Upper lobe of left lung (tissue), 6 donors: ENCODE data around the gene CIB4. TPM values are rescaled to one million over a fixed set of nuclear protein-coding genes. Genes with fewer than 3 reads are reported as not detected.

Source experiments
- ATAC-seq, 2 donors: fragments of 200-7000 bp; cut with Tn5 transposase; one replicate each; pipeline ENCODE4 v1.9.1; 2022; ENCODE audit warnings: mild to moderate bottlenecking in 2 of 2, moderate library complexity in 2 of 2; ENCODE audit not compliant: low FRiP score in 2 of 2
- DNase-seq, 2 donors: peaks; one replicate each; pipeline ENCODE4 v3.0.0-alpha.2; 2019 to 2020
- H3K27ac ChIP-seq, 4 donors: fragments of 200-600 bp; sonication (generic); one replicate each; pipeline ENCODE4 v1.5.1; 2016 to 2019
- H3K27me3 ChIP-seq, 4 donors: fragments of 200-600 bp; sonication (generic); one replicate each; pipeline ENCODE4 v1.5.1; 2017 to 2019
- H3K36me3 ChIP-seq, 4 donors: fragments of 200-600 bp; sonication (generic); one replicate each; pipeline ENCODE4 v1.5.1; 2016 to 2019
- H3K4me1 ChIP-seq, 4 donors: fragments of 200-600 bp; sonication (generic); one replicate each; pipeline ENCODE4 v1.5.1; 2018 to 2019
- H3K4me3 ChIP-seq, 4 donors: fragments of 200-600 bp; sonication (generic); one replicate each; pipeline ENCODE4 v1.5.1; 2017 to 2019; ENCODE audit warnings: mild to moderate bottlenecking in 2 of 4, moderate library complexity in 1 of 4
- H3K9me3 ChIP-seq, 4 donors: fragments of 200-600 bp; sonication (generic); one replicate each; pipeline ENCODE4 v1.5.1; 2018 to 2019
- EP300 ChIP-seq, 4 donors: sonication (generic); formaldehyde crosslinking; IDR thresholded peaks; one replicate each; pipeline ENCODE4 v1.5.1; 2017; ENCODE audit warnings: antibody characterized with exemption in 4 of 4, control low read depth in 2 of 4
- POLR2A ChIP-seq, 4 donors: fragments of 450-650 bp; IDR thresholded peaks; one replicate each; pipeline ENCODE4 v1.5.1; 2016 to 2017; ENCODE audit warnings: antibody characterized with exemption in 4 of 4, mild to moderate bottlenecking in 2 of 4
- POLR2AphosphoS5 ChIP-seq, 2 donors: sonication (generic); formaldehyde crosslinking; IDR thresholded peaks; one replicate each; pipeline ENCODE4 v1.5.1; 2017; ENCODE audit warnings: antibody characterized with exemption in 2 of 2
- WGBS, 2 donors: methylation state at CpG; one replicate each; pipeline ENCODE4 v1.1.5; 2017 to 2018; 5-methylcytosine and 5-hydroxymethylcytosine counted together
- total RNA-seq, 6 donors: library from RNA; depleted of rRNA in 4 of 6; stranded (reverse); fragments of >200 nt in 4 of 6; gene quantifications; one replicate each; pipeline versions ENCODE4 v1.1.0 to v1.2.1, GENCODE V29; 2016 to 2021
- TF ChIP-seq, protein P1 (sequence below), 6 experiments: fragments of 450-650 bp in 4 of 6; fragments of 200-600 bp in 2 of 6; sonication (generic) in 2 of 6; IDR thresholded peaks; one replicate each; pipeline ENCODE4 v1.5.1; 2016 to 2019; ENCODE audit warnings: antibody characterized with exemption in 6 of 6
- donor health status: DM: no; HTN: no; CAD: no; lungs with moderate emphysema.
- donor health status: DM: no; HTN: yes; CAD: no; lungs with severe emphysema.

Gene CIB4
- total RNA-seq, 6 donors from 2014 or later, result not detected

- no peak overlapping the region for H3K4me3 ChIP-seq
- TF ChIP-seq, protein P1, sequence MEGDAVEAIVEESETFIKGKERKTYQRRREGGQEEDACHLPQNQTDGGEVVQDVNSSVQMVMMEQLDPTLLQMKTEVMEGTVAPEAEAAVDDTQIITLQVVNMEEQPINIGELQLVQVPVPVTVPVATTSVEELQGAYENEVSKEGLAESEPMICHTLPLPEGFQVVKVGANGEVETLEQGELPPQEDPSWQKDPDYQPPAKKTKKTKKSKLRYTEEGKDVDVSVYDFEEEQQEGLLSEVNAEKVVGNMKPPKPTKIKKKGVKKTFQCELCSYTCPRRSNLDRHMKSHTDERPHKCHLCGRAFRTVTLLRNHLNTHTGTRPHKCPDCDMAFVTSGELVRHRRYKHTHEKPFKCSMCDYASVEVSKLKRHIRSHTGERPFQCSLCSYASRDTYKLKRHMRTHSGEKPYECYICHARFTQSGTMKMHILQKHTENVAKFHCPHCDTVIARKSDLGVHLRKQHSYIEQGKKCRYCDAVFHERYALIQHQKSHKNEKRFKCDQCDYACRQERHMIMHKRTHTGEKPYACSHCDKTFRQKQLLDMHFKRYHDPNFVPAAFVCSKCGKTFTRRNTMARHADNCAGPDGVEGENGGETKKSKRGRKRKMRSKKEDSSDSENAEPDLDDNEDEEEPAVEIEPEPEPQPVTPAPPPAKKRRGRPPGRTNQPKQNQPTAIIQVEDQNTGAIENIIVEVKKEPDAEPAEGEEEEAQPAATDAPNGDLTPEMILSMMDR (IDR thresholded peaks at IDR 0.05), result no peak
- TF ChIP-seq POLR2AphosphoS5 (IDR thresholded peaks at IDR 0.05), result no peak
- TF ChIP-seq POLR2A (IDR thresholded peaks at IDR 0.05), result no peak
- TF ChIP-seq EP300 (IDR thresholded peaks at IDR 0.05), result no peak
- no peaks in the 10 kb centered on the region for H3K9me3 ChIP-seq
- WGBS, 2 donors, result 83 to 91% methylated on average over 7 of the region's 7 CpGs
- H3K27me3 ChIP-seq, result no peaks in the 10 kb centered on the region
- no peaks in the 10 kb centered on the region for H3K36me3 ChIP-seq
- peaks cover 8 to 13% (median 9%) of the 10 kb centered on the region in 4 donors for H3K4me1 ChIP-seq
- H3K27ac ChIP-seq, result peak overlapping the region; percentile 1 to 70 (median 20)
- ATAC-seq (no peak), DNase-seq (no peak)
Observed at GRCh38 chr2:26651470-26651771, 10.3 kb upstream of the CIB4 start.

DNA sequence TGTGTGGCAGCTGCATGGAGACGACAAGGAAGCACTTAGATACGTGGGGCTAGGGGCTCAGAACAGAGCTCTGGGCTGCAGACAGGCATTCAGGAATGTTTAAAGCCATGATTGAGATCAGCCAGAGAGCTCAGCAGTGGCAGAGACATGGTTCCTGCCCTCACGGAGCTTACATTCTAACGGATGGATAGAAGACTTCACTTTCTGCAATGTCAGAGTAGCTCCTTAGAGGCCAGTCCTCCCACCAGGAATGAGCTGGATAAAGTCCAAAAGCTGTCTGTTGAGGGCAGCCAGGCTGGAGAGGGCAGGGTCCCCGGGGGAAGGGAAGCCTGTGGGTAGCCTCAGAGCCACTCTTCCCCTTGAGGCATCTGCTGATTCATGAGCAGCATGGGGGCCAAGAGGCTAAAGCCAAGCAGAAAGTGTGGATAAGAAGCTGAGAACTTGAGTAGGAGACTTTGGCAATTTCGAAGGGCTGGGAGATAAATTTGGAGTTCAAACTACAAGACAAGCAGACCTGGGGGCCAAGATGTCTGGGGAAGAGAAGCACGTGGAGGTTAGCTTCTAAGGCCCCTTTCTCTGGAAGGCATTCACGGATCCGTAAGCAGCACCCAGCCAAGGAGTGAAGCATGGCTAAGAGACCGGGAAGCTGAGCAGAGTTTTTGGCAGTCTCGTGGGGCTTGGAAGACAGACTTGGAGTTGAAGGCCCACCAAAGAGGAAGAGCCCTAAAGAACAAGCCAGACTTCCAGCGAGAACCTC lies 9.7 kb upstream of the CIB4 start:
- H3K36me3 ChIP-seq, result no peaks in the 10 kb centered on the region
- H3K4me1 ChIP-seq, result peaks cover 8 to 13% (median 9%) of the 10 kb centered on the region in 4 donors
- no peaks in the 10 kb centered on the region for H3K9me3 ChIP-seq
- no peak for ATAC-seq
- H3K27ac ChIP-seq, result peak overlapping the region; percentile 1 to 70 (median 20)
- no peaks in the 10 kb centered on the region for H3K27me3 ChIP-seq
- no peak for DNase-seq
- TF ChIP-seq POLR2A (IDR thresholded peaks at IDR 0.05) (no peak), POLR2AphosphoS5 (IDR thresholded peaks at IDR 0.05) (no peak), EP300 (IDR thresholded peaks at IDR 0.05) (no peak)
- TF ChIP-seq, protein P1 (IDR thresholded peaks at IDR 0.05), result no peak
- no peak overlapping the region for H3K4me3 ChIP-seq
- WGBS, 2 donors, result 70 to 77% methylated on average over 12 of the region's 12 CpGs

DNA sequence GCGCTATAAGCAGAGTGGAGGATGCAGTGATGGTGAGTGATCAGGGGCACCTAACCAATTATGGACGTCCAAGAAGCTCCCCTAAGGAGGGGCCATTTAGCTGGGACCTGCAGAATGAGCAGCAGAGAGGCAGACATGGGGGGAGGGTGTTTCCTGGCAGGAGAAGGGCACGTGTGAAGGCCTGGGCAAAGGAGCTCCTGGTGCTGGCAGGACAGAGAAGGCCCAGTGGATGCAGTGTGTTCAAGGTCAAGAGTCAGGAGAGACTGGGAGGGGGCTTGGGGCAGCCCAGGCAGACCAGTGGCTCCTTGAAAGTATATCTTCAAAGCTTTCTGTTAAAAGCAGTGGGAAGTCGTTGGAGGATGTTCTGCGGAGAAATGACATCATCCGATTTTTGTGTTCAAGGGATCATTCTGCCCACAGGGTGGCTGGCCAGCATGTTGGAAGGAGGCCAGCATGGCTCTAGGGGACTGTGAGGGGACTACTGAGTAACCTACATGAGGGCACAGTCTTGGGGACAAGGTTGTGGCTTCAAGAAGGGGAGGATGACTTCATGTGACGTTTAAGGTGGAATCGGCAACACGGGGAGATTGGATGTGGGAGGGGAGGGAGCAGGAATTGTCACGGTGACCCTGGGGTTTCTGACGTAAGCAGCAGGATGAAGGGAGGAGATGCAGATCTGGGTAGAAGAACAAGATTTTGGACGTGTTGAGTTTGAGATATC lies 9.0 kb upstream of the CIB4 start:
- 77 to 79% methylated on average over 12 of the region's 12 CpGs for WGBS, 2 donors
- no peak overlapping the region for H3K4me3 ChIP-seq
- no peak for ATAC-seq
- H3K36me3 ChIP-seq, result no peaks in the 10 kb centered on the region
- TF ChIP-seq POLR2A (IDR thresholded peaks at IDR 0.05) (no peak), EP300 (IDR thresholded peaks at IDR 0.05) (no peak), POLR2AphosphoS5 (IDR thresholded peaks at IDR 0.05) (no peak)
- TF ChIP-seq, protein P1 (IDR thresholded peaks at IDR 0.05), result no peak
- no peaks in the 10 kb centered on the region for H3K27me3 ChIP-seq
- DNase-seq, result no peak
- no peaks in the 10 kb centered on the region for H3K9me3 ChIP-seq
- H3K27ac ChIP-seq, result peak overlapping the region in 3 of 4 donors; percentile 24 to 70 (median 27)
- peaks cover 8 to 13% (median 9%) of the 10 kb centered on the region in 4 donors for H3K4me1 ChIP-seq

- peaks cover 8 to 13% (median 9%) of the 10 kb centered on the region in 4 donors for H3K4me1 ChIP-seq
- WGBS, 2 donors, result 61 to 82% methylated on average over 6 to 7 of the region's 7 CpGs
- no peak for TF ChIP-seq POLR2AphosphoS5 (IDR thresholded peaks at IDR 0.05)
- no peak for TF ChIP-seq POLR2A (IDR thresholded peaks at IDR 0.05)
- TF ChIP-seq, protein P1 (IDR thresholded peaks at IDR 0.05), result no peak
- TF ChIP-seq EP300 (IDR thresholded peaks at IDR 0.05), result no peak
- no peak for ATAC-seq
- no peak overlapping the region for H3K4me3 ChIP-seq
- no peaks in the 10 kb centered on the region for H3K36me3 ChIP-seq
- DNase-seq, result no peak
- H3K27ac ChIP-seq, result peak overlapping the region in 2 of 4 donors; percentile 4 to 27
- no peaks in the 10 kb centered on the region for H3K27me3 ChIP-seq
- H3K9me3 ChIP-seq, result no peaks in the 10 kb centered on the region
Observed at GRCh38 chr2:26649322-26649721, 8.2 kb upstream of the CIB4 start.
